K562 (cell line): ENCODE measurements around the gene HNRNPLL. TPM values are rescaled to one million over a fixed set of nuclear protein-coding genes. Genes with fewer than 3 reads are reported as not detected.
A peak's percentile ranks its signal among the peaks of the same experiment; 100 is the strongest.

Source experiments
- ATAC-seq: fragments of 200-7000 bp; cut with Tn5 transposase; 3 replicates; pipeline ENCODE4 v1.9.1; 2020; ENCODE audit warnings: moderate library complexity
- BruUV-seq: library from RNA; stranded (reverse); fragments of 400-500 nt; replicated peaks from 2 replicates; lab custom pipeline; 2021; lab: Mats Ljungman, UMichigan
- CTCF ChIA-PET: fragments of 300-600 bp; formaldehyde crosslinking; extraction: SDS; loops from one replicate; lab custom pipeline; 2021; ENCODE audit warnings: low intra/inter-chr PET ratio; lab: Yijun Ruan, JAX
- POLR2A ChIA-PET: fragments of 300-600, 350-650 bp; sonication (Branson Sonifier 250); formaldehyde crosslinking; extraction: SDS; loops from one replicate; lab custom pipeline; 2021; ENCODE audit warnings: antibody characterized with exemption, inconsistent platforms; lab: Yijun Ruan, JAX
- DNase-seq, 4 experiments: peaks; one replicate each; pipeline versions ENCODE4 v3.0.0 to v3.0.0-alpha.2; 2011 to 2018; ENCODE audit warnings: low spot score in 3 of 4, mixed read lengths in 3 of 4; ENCODE audit errors: extremely low read depth in 1 of 4
- FAIRE-seq: peaks from 2 replicates; lab custom pipeline; 2011; peaks lifted over from hg19 to GRCh38; lab: Jason Lieb, UNC
- H2AFZ ChIP-seq: 2 replicates; pipeline ENCODE4 v1.6.0; 2011; ENCODE audit warnings: low read depth, low read length, control low read depth, inconsistent platforms
- H3K27ac ChIP-seq: fragments of 200-600 bp; 3 replicates; pipeline ENCODE4 v1.8.0; 2011; ENCODE audit warnings: low read depth, mild to moderate bottlenecking, control low read depth, inconsistent platforms, low read length, moderate library complexity, mixed read lengths; ENCODE audit errors: extremely low read depth
- H3K27me3 ChIP-seq, 2 experiments: fragments of 300-600 bp in 1 of 2; 2 replicates in 1 of 2; 3 replicates in 1 of 2; pipeline versions ENCODE4 v1.6.0 to v1.8.0; 2011; ENCODE audit warnings: inconsistent platforms in 2 of 2, low read length in 2 of 2, mild to moderate bottlenecking in 1 of 2, mixed read lengths in 1 of 2, moderate library complexity in 1 of 2; ENCODE audit not compliant: control insufficient read depth in 2 of 2, insufficient read depth in 2 of 2
- H3K36me3 ChIP-seq: fragments of 300-600 bp; 3 replicates; pipeline ENCODE4 v1.8.0; 2011; ENCODE audit warnings: mild to moderate bottlenecking, low read length, inconsistent platforms; ENCODE audit not compliant: control insufficient read depth, insufficient read depth
- H3K4me1 ChIP-seq, 2 experiments: fragments of 200-600 bp in 1 of 2; replicated peaks in 1 of 2; 2 replicates in 1 of 2; 3 replicates in 1 of 2; pipeline versions ENCODE4 v1.5.1 to v1.8.0; 2011; ENCODE audit warnings: inconsistent platforms in 2 of 2, low read length in 2 of 2, mild to moderate bottlenecking in 1 of 2, mixed read lengths in 1 of 2, moderate library complexity in 1 of 2; ENCODE audit not compliant: control insufficient read depth in 2 of 2, insufficient read depth in 2 of 2
- H3K4me2 ChIP-seq: 2 replicates; pipeline ENCODE4 v1.6.1; 2011; ENCODE audit warnings: low read length, control low read depth, inconsistent platforms, mixed read lengths; ENCODE audit not compliant: insufficient read depth
- H3K4me3 ChIP-seq: fragments of 200-600 bp; sonication (generic), shearing (Covaris generic); 2 replicates; pipeline ENCODE4 v1.5.1; 2016; ENCODE audit warnings: control low read depth, inconsistent platforms
- H3K79me2 ChIP-seq: fragments of 200-600 bp; 3 replicates; pipeline ENCODE4 v1.8.0; 2011; ENCODE audit warnings: low read length, inconsistent platforms; ENCODE audit not compliant: control insufficient read depth, insufficient read depth
- H3K9ac ChIP-seq, 2 experiments: 2 replicates each; pipeline versions ENCODE4 v1.6.0 to v1.6.1; 2011; ENCODE audit warnings: low read depth in 2 of 2, low read length in 2 of 2, control low read depth in 1 of 2, inconsistent platforms in 1 of 2, mild to moderate bottlenecking in 1 of 2, mixed read lengths in 1 of 2; ENCODE audit not compliant: insufficient read depth in 1 of 2
- H3K9me1 ChIP-seq: one replicate; pipeline ENCODE4 v1.6.0; 2011; ENCODE audit warnings: inconsistent platforms, mild to moderate bottlenecking, low read length, moderate library complexity; ENCODE audit not compliant: control insufficient read depth, insufficient read depth
- H3K9me3 ChIP-seq: replicated peaks from 2 replicates; pipeline ENCODE4 v1.5.1; 2011; ENCODE audit warnings: low read depth, low read length, inconsistent platforms; ENCODE audit not compliant: control insufficient read depth, insufficient read depth
- H4K20me1 ChIP-seq: replicated peaks from 2 replicates; pipeline ENCODE4 v1.6.1; 2011; ENCODE audit warnings: low read length, inconsistent platforms, mixed read lengths; ENCODE audit not compliant: control insufficient read depth, insufficient read depth
- ATF4 ChIP-seq: fragments of 450-650 bp; formaldehyde crosslinking; IDR thresholded peaks from 2 replicates; pipeline ENCODE4 v1.4.0; 2022; ENCODE audit warnings: mild to moderate bottlenecking, moderate library complexity
- CBX3 ChIP-seq, 2 experiments: IDR thresholded peaks; 1 replicate in 1 of 2; 2 replicates in 1 of 2; pipeline ENCODE4 v1.6.1; 2012; ENCODE audit warnings: inconsistent platforms in 2 of 2, low read length in 2 of 2, borderline replicate concordance in 1 of 2, control low read depth in 1 of 2
- E4F1 ChIP-seq: fragments of 250-450 bp; sonication (Bioruptor Pico); IDR thresholded peaks from 2 replicates; pipeline ENCODE4 v1.5.0; 2021; ENCODE audit warnings: mild to moderate bottlenecking, borderline replicate concordance
- EP400 ChIP-seq: fragments of 450-650 bp; IDR thresholded peaks from 2 replicates; pipeline ENCODE4 v1.6.1; 2017; ENCODE audit warnings: antibody characterized with exemption, mild to moderate bottlenecking, moderate library complexity
- FOXA3 ChIP-seq, 2 experiments: fragments of 450-650 bp in 1 of 2; sonication (generic) in 1 of 2; formaldehyde crosslinking; IDR thresholded peaks in 1 of 2; conservative IDR thresholded peaks in 1 of 2; 2 replicates each; pipeline versions ENCODE4 v1.4.0 to v1.8.0; 2020 to 2022; ENCODE audit warnings: mild to moderate bottlenecking in 2 of 2, missing genetic modification reagents in 1 of 2
- MAFF ChIP-seq: IDR thresholded peaks from 2 replicates; pipeline ENCODE4 v1.6.1; 2012; ENCODE audit warnings: low read length, improper control_type of control experiment
- NCOA2 ChIP-seq, 2 experiments: fragments of 450-650 bp; IDR thresholded peaks; 2 replicates each; pipeline ENCODE4 v1.6.1; 2018; ENCODE audit warnings: mild to moderate bottlenecking in 2 of 2, moderate library complexity in 1 of 2; ENCODE audit not compliant: partially characterized antibody in 2 of 2
- PHB ChIP-seq: fragments of 250-450 bp; sonication (Bioruptor Pico); IDR thresholded peaks from 2 replicates; pipeline ENCODE4 v1.5.0; 2021
- POLR2A ChIP-seq: fragments of 450-650 bp; conservative IDR thresholded peaks from 2 replicates; pipeline ENCODE4 v1.6.1; 2016
- RBBP5 ChIP-seq: fragments of 200-600 bp; sonication (generic); IDR thresholded peaks from 2 replicates; pipeline ENCODE4 v1.6.1; 2012; ENCODE audit warnings: borderline replicate concordance, mild to moderate bottlenecking, low read length, control low read depth, inconsistent platforms; ENCODE audit not compliant: insufficient read depth, poor library complexity, severe bottlenecking
- TAL1 ChIP-seq: fragments of 450-650 bp; IDR thresholded peaks from 2 replicates; pipeline ENCODE4 v1.6.1; 2016; ENCODE audit warnings: mild to moderate bottlenecking
- ZNF395 ChIP-seq: fragments of 200-800 bp; sonication (Bioruptor generic); IDR thresholded peaks from 2 replicates; pipeline ENCODE4 v1.6.1; 2017; ENCODE audit warnings: missing genetic modification characterization, missing compliant biosample characterization
- ZNF696 ChIP-seq: fragments of 250-450 bp; sonication (Bioruptor Pico); conservative IDR thresholded peaks from 2 replicates; pipeline ENCODE4 v1.4.0; 2020; ENCODE audit warnings: mild to moderate bottlenecking, moderate library complexity
- ZNF77 ChIP-seq: fragments of 250-450 bp; sonication (Bioruptor Pico); IDR thresholded peaks from 2 replicates; pipeline ENCODE4 v1.5.0; 2020
- ZNF780A ChIP-seq: fragments of 250-450 bp; sonication (Bioruptor Pico); IDR thresholded peaks from 2 replicates; pipeline ENCODE4 v1.5.0; 2021; ENCODE audit warnings: mild to moderate bottlenecking
- WGBS: fragments of 100-300 bp; shearing (Covaris generic); methylation state at CpG from one replicate; pipeline ENCODE4 v1.1.6; 2016; ENCODE audit warnings: low coverage, mixed read lengths; ENCODE audit not compliant: insufficient coverage; ENCODE audit errors: missing lambda C conversion rate; 5-methylcytosine and 5-hydroxymethylcytosine counted together
- in situ Hi-C: fragments of 300-500 bp; cut with MboI; formaldehyde crosslinking; loops from 4 replicates; pipeline ENCODE4 v1.15.0; 2018; ENCODE audit warnings: inconsistent platforms, mixed read lengths
- intact Hi-C: fragments of 100-400 bp; cut with micrococcal nuclease; formaldehyde crosslinking; loops from 2 replicates; pipeline ENCODE4 v1.14.2; 2022
- polyA plus RNA-seq, 8 experiments: library from polyadenylated mRNA; depleted of rRNA in 4 of 8; stranded (reverse) in 5 of 8; unstranded in 3 of 8; fragments of >200 nt; fragmentation: Nextera tagmentation in 2 of 8; fragmentation: Illumina TruSeq in 1 of 8; extraction: Ambion mirVana in 2 of 8; extraction: Trizol in 1 of 8; gene quantifications; 2 replicates each; pipeline versions ENCODE4 v1.2.1 to v1.2.3, GENCODE V29; 2011 to 2014; ENCODE audit warnings: inconsistent platforms in 1 of 8, missing spikeins in 1 of 8
- total RNA-seq, 7 experiments: library from RNA; depleted of rRNA in 6 of 7; stranded (reverse); fragments of >200 nt in 6 of 7; fragmentation: Illumina TruSeq in 2 of 7; extraction: Trizol in 2 of 7; gene quantifications; 2 replicates each; pipeline versions ENCODE4 v1.2.1 to v1.2.3, GENCODE V29; 2011 to 2021; ENCODE audit warnings: low replicate concordance in 1 of 7

HNRNPLL gene
- total and polyA plus RNA-seq, 9 of the 15 experiments (the other 6 are each of a cell fraction or from before 2014, with no cell fraction given): 19.8 to 135 (median 57.8) TPM

- TF ChIP-seq ATF4 (CRISPR knock-in tag): no peak
- TF ChIP-seq MAFF: no peak
- TF ChIP-seq RBBP5: peak; percentile 14
- TF ChIP-seq NCOA2 (IDR thresholded peaks at IDR 0.05; ENCODE audit: partially characterized antibody in 2 of 2): no peak
- no peak for TF ChIP-seq ZNF780A (CRISPR knock-in tag)
These were observed 1.7 kb downstream of the HNRNPLL start (continued) for GRCh38 chr2:38600921-38601455.

- in situ Hi-C loops (loop anchor here (5.0 kb wide), 1 partner anchor 72 kb away; no protein-coding TSS in a partner anchor), intact Hi-C loops (no loop called here)
- H3K4me3 ChIP-seq: peak overlapping the region; percentile 92
- H3K9ac ChIP-seq: peak overlapping the region; percentile 88 to 94
- H3K9me3 ChIP-seq: no peaks in the 10 kb centered on the region
- WGBS: 0% methylated on average over 13 of the region's 15 CpGs
- ChIA-PET CTCF (interaction anchor here (0.5 kb wide), 1 partner anchor 96 kb away, joined by 3 read pairs; no protein-coding TSS in a partner anchor), POLR2A (interaction anchor here (0.6 to 3.5 kb wide), 7 partner anchors 9 to 151 kb away, joined by 3 to 15 read pairs (median 4); partner anchors contain the start of gene SRSF7)
- DNase-seq (peak in 2 of 4 experiments; percentile 32 to 75), ATAC-seq (peak; percentile 44), FAIRE-seq (no peak)
- H3K79me2 ChIP-seq: peaks cover 74% of the 10 kb centered on the region
- peak overlapping the region; percentile 92 for H3K27ac ChIP-seq
- BruUV-seq: no TSS peak
- peaks cover 11% of the 10 kb centered on the region; the same call in 1 of the 3 replicates for H3K36me3 ChIP-seq
- H4K20me1 ChIP-seq: peaks cover 11% of the 10 kb centered on the region
- peak overlapping the region; percentile 82 for H3K4me2 ChIP-seq
- H3K4me1 ChIP-seq: peaks cover 10 to 40% of the 10 kb centered on the region in 2 experiments
- H3K27me3 ChIP-seq: no peaks in the 10 kb centered on the region
- H3K9me1 ChIP-seq: no peaks in the 10 kb centered on the region
- H2AFZ ChIP-seq: no peak overlapping the region
- no peak for TF ChIP-seq PHB
- TF ChIP-seq POLR2A: 0 out of 2 replicates have a peak, but pooled peaks have one; percentile 21
- TF ChIP-seq CBX3 (IDR thresholded peaks at IDR 0.05; ENCODE audit: borderline replicate concordance in 1 of 2, low read length in 2 of 2): peak in 1 of 2 experiments; percentile 14; a peak in 1 of 3 replicates
- no peak for TF ChIP-seq E4F1 (CRISPR knock-in tag)
- no peak for TF ChIP-seq ZNF696 (CRISPR knock-in tag)
- no peak for TF ChIP-seq ZNF77 (CRISPR knock-in tag)
- TF ChIP-seq ZNF395 (CRISPR knock-in tag): no peak
- TF ChIP-seq FOXA3 (CRISPR knock-in tag; conservative IDR thresholded peaks at IDR 0.05 in 1 of 2, IDR thresholded peaks at IDR 0.05 in 1 of 2): no peak
- 0 out of 2 replicates have a peak, but pooled peaks have one; percentile 21 for TF ChIP-seq EP400
- no peak for TF ChIP-seq TAL1
These were observed 2.4 kb downstream of the HNRNPLL start for GRCh38 chr2:38600242-38600891.
